ENCODE results near the gene MAP3K5. TPM values are rescaled to one million over a fixed set of nuclear protein-coding genes. Genes with fewer than 3 reads are reported as not detected.
A peak's percentile ranks its signal among the peaks of the same experiment; 100 is the strongest.
"Not testable (repeated sequence)": the region's sequence is repeated elsewhere in the genome, so short reads cannot be mapped to it uniquely, and the experiment has no call there.

Gene MAP3K5
- total RNA-seq (2014; rRNA removed; shearing (Covaris generic)) = 0.55 and 0.75 TPM in 2 replicates
- polyA plus RNA-seq (2015; cell fraction: cytosol; rRNA removed) = 0.76 and 1.7 TPM in 2 replicates
- 0.05 and 1.3 TPM in 2 replicates for polyA plus RNA-seq (2015; cell fraction: nucleus; rRNA removed)

GRCh38 chr6:136792410-136793262 lies at the start of gene MAP3K5:
TSS of gene MAP3K5 (minus strand) at chr6:136792477. CDS start at chr6:136792157, 320 bp downstream.
- peak; percentile 83 for DNase-seq (ENCODE audit: low read depth, low spot score)
- in situ Hi-C loops (cut with HindIII; ENCODE audit: low pct_unique_long_range_greater_than_20kb, low sequenced_read_pairs) = no loop called here

GRCh38 chr6:136840276-136841001 lies 48.2 kb upstream of the MAP3K5 start:
- no peak for DNase-seq (ENCODE audit: low read depth, low spot score)
- in situ Hi-C loops (cut with HindIII; ENCODE audit: low pct_unique_long_range_greater_than_20kb, low sequenced_read_pairs) = no loop called here

GRCh38 chr6:136831873-136832562 lies 39.7 kb upstream of the MAP3K5 start:
- in situ Hi-C loops (cut with HindIII; ENCODE audit: low pct_unique_long_range_greater_than_20kb, low sequenced_read_pairs) = no loop called here
- DNase-seq (ENCODE audit: low read depth, low spot score) = no peak

GRCh38 chr6:136826216-136826615 lies 33.9 kb upstream of the MAP3K5 start:
- in situ Hi-C loops (cut with HindIII; ENCODE audit: low pct_unique_long_range_greater_than_20kb, low sequenced_read_pairs) = no loop called here
- no peak for DNase-seq (ENCODE audit: low read depth, low spot score)

- no peak for DNase-seq (ENCODE audit: low read depth, low spot score)
Measured at GRCh38 chr6:136823128-136823660, 30.9 kb upstream of the MAP3K5 start.

GRCh38 chr6:136822376-136823127 lies 30.3 kb upstream of the MAP3K5 start, which contains the start of gene PEX7:
TSS of gene PEX7 (plus strand) at chr6:136822592. CDS start at chr6:136822666, 74 bp downstream.
- in situ Hi-C loops (cut with HindIII; ENCODE audit: low pct_unique_long_range_greater_than_20kb, low sequenced_read_pairs) = no loop called here
- peak; percentile 92 for DNase-seq (ENCODE audit: low read depth, low spot score)

More at GRCh38 chr6:136823128-136823660, 30.9 kb upstream of the MAP3K5 start:
- in situ Hi-C loops (cut with HindIII; ENCODE audit: low pct_unique_long_range_greater_than_20kb, low sequenced_read_pairs) = no loop called here

- in situ Hi-C loops (cut with HindIII; ENCODE audit: low pct_unique_long_range_greater_than_20kb, low sequenced_read_pairs) = no loop called here
- DNase-seq (ENCODE audit: low read depth, low spot score) = no peak
Measured at GRCh38 chr6:136822046-136822375, 29.7 kb upstream of the MAP3K5 start.

- in situ Hi-C loops (cut with HindIII; ENCODE audit: low pct_unique_long_range_greater_than_20kb, low sequenced_read_pairs) = no loop called here
- no peak for DNase-seq (ENCODE audit: low read depth, low spot score)
Measured at GRCh38 chr6:136820561-136820960, 28.3 kb upstream of the MAP3K5 start.

- no peak for DNase-seq (ENCODE audit: low read depth, low spot score)
- in situ Hi-C loops (cut with HindIII; ENCODE audit: low pct_unique_long_range_greater_than_20kb, low sequenced_read_pairs) = no loop called here
Measured at GRCh38 chr6:136816656-136817055, 24.4 kb upstream of the MAP3K5 start.

GRCh38 chr6:136815608-136816007 lies 23.3 kb upstream of the MAP3K5 start:
- DNase-seq (ENCODE audit: low read depth, low spot score); in situ Hi-C loops (cut with HindIII; ENCODE audit: low pct_unique_long_range_greater_than_20kb, low sequenced_read_pairs): not testable (repeated sequence)

- in situ Hi-C loops (cut with HindIII; ENCODE audit: low pct_unique_long_range_greater_than_20kb, low sequenced_read_pairs) = no loop called here
- no peak for DNase-seq (ENCODE audit: low read depth, low spot score)
Measured at GRCh38 chr6:136812174-136812573, 19.9 kb upstream of the MAP3K5 start.

GRCh38 chr6:136811272-136811671 lies 19.0 kb upstream of the MAP3K5 start:
- in situ Hi-C loops (cut with HindIII; ENCODE audit: low pct_unique_long_range_greater_than_20kb, low sequenced_read_pairs) = no loop called here
- DNase-seq (ENCODE audit: low read depth, low spot score) = no peak

- in situ Hi-C loops (cut with HindIII; ENCODE audit: low pct_unique_long_range_greater_than_20kb, low sequenced_read_pairs) = no loop called here
- DNase-seq (ENCODE audit: low read depth, low spot score) = no peak
Measured at GRCh38 chr6:136809091-136809860, 17.0 kb upstream of the MAP3K5 start.

- in situ Hi-C loops (cut with HindIII; ENCODE audit: low pct_unique_long_range_greater_than_20kb, low sequenced_read_pairs) = no loop called here
- no peak for DNase-seq (ENCODE audit: low read depth, low spot score)
Measured at GRCh38 chr6:136803608-136804007, 11.3 kb upstream of the MAP3K5 start.

- in situ Hi-C loops (cut with HindIII; ENCODE audit: low pct_unique_long_range_greater_than_20kb, low sequenced_read_pairs) = no loop called here
- no peak for DNase-seq (ENCODE audit: low read depth, low spot score)
Measured at GRCh38 chr6:136801581-136801980, 9.3 kb upstream of the MAP3K5 start.

- in situ Hi-C loops (cut with HindIII; ENCODE audit: low pct_unique_long_range_greater_than_20kb, low sequenced_read_pairs) = no loop called here
- DNase-seq (ENCODE audit: low read depth, low spot score) = no peak
Measured at GRCh38 chr6:136798044-136798443, 5.8 kb upstream of the MAP3K5 start.
